WTC11 (cell line): ENCODE measurements around the gene SPO11.

Source experiments
- CTCF ChIP-seq: fragments of 200-600 bp; IDR thresholded peaks from 2 replicates; pipeline ENCODE4 v1.8.0; 2022; ENCODE audit warnings: antibody characterized with exemption
- FOXK1 ChIP-seq: sonication (generic); formaldehyde crosslinking; IDR thresholded peaks from 2 replicates; pipeline ENCODE4 v1.8.0; 2022; ENCODE audit warnings: mild to moderate bottlenecking, moderate library complexity, missing genetic modification reagents
- MAX ChIP-seq: sonication (generic); formaldehyde crosslinking; IDR thresholded peaks from 2 replicates; pipeline ENCODE4 v1.8.0; 2022; ENCODE audit warnings: mild to moderate bottlenecking, missing genetic modification reagents
- SP1 ChIP-seq: sonication (generic); formaldehyde crosslinking; conservative IDR thresholded peaks from 2 replicates; pipeline ENCODE4 v1.8.1; 2022; ENCODE audit warnings: missing genetic modification reagents
- TP53 ChIP-seq: sonication (generic); formaldehyde crosslinking; IDR thresholded peaks from 2 replicates; pipeline ENCODE4 v1.8.1; 2023; ENCODE audit warnings: mild to moderate bottlenecking, missing genetic modification reagents

GRCh38 chr20:57374931-57375651 is 45.5 kb downstream of the SPO11 start:
- TF ChIP-seq CTCF (no peak), FOXK1 (CRISPR knock-in tag) (no peak), MAX (CRISPR knock-in tag) (no peak), SP1 (CRISPR knock-in tag) (no peak), TP53 (CRISPR knock-in tag) (no peak)
